ENCODE measurements around the gene TBR1.

The TBR1 gene

DNA sequence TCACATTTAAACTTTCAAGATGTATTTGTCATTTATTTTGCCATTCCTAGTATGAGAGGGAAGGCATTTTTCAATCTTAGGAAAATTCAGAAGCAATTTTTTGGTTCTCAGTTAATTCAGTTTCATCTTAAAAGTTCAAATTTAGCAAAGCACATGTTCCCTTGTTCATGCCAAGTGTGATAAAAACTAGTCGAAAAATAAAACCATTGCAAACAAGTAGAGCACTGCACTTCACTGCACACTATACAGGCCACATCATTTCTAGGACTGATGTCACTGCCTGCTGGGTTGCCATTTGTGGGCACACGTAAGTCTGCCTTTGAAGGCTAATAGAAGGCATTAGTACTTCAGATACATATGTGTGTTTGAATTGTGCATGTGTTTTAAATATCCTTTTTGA is 14.3 kb downstream of the TBR1 start:
- no peak for DNase-seq

DNA sequence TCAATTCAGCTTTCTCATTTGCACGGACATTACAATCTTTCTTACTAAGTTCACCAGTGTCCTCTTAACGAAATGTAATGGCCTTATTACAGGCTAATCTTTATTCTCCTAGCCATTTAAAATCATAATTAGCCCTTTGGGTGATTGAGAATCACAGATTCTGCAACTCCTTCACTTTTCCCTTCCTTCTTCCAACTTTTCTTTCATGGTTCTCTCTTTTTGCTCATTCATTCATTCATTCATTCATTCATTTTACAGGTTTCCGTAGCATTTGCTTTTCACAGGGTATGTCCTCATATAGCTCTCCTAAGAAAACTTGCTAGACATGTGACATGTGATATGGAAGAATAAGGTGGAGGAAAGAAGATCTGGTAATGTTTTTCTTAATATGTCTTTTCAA is 16.0 kb downstream of the TBR1 start:
- no peak for DNase-seq

DNA sequence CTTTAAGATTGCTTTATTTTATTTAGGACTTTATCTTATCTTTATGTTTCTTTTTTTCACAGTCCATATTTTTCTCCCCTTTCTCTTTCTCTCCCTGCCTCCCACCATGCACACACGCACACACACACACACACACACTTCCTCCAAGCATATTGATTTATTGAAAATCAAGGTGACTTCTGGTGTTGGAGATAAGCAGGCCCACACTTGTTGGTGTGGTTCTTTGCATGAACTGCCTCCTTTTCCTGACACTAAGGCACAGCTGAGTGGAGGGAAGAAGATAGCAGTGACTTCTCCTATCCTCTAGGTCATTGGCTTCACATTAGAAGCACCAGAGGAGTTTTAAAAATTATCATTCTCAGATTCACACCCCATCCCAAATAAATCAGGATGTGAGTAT is 18.0 kb downstream of the TBR1 start:
- DNase-seq: no peak

DNA sequence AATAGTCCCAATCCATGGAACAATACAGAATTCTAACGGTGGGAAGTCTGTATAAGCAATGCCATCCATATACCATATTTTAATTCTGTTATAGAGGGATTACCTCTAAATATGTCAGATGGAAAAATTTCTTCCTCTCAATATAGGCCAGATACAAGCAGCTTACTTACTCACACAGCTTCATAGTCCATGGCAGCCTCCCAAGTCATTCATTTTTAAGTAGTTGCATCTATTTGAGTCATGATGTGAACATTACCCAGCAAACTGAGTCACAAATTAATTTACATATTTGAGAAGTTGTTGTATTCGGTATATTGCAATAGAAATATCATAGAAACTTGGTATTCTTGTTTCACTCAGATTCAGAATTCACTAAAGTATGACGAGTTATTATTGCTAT is 20.3 kb downstream of the TBR1 start:
- DNase-seq: no peak

DNA sequence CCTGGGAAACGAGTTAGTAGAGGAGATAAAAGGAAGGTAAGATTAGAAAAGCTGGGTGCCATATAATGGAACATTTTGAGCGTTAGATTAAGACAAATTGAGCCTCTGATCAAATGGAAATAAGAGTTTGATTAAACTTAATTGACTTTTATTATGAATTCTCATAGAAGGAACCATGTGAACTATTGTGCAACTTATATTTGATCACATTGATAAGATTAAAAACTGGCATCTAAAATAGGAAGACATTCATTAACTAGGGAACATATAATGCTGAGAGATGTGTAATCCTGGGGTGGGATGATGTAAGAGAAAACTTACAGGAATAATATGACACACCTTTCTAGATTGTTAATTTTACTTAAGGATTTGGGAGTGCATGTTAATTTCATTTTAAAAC is 22.5 kb downstream of the TBR1 start:
- no peak for DNase-seq

DNA sequence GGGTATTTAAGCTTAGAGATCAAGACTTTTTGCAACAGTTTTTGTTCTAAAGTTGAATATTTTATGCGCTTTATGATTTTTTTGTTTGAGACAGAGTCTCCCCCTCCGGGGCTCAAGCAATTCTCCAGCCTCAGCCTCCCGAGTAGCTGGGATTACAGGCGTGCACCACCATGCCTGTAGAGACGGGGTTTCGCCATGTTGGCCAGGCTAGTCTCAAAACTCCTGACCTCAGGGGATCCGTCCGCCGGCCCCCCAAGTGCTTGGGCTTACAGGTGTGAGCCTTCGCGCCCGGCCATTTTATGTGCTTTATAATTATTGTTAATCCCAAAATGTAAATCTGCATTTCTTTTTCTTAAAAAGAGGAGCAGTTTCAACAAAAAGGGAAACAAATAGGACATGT is 29.0 kb downstream of the TBR1 start:
- no peak for DNase-seq

DNA sequence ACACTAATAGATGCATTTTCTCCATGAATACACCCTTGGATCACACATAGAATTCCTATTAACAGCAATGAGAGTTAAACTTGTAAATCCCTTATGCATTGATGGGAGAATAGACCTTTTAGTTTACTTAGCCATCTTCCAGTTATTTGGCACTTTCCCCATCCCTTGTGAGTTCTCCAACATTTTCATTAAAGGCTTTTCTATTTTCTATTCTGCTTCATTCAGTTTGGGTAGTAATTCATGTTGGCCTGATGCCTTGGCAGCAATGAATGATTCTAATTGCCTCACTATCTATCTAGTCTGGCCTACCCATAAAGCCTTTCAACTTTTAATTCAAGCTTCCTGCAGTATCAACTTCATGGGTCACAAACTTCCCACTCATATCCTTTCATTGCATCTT is 32.3 kb downstream of the TBR1 start:
- no peak for DNase-seq

DNA sequence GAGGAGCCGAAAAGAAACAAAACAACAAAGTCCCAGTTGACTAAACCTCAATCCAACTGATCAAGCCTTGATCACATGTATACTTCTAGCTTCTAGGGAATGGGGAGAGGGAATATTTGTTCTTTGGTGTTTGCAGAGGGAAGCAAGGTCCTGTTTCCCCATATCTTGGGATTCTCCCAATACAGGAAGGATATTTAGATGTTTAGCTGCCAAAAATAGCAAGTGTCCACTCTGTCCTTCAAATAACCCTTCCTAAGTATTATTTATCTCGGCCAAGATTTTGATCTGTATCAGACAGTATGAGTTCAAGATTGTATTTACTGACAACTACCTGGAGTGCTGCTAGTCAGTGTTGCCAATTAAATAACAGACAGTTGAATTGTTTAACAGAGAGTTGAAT is 55.5 kb downstream of the TBR1 start:
- no peak for DNase-seq

DNA sequence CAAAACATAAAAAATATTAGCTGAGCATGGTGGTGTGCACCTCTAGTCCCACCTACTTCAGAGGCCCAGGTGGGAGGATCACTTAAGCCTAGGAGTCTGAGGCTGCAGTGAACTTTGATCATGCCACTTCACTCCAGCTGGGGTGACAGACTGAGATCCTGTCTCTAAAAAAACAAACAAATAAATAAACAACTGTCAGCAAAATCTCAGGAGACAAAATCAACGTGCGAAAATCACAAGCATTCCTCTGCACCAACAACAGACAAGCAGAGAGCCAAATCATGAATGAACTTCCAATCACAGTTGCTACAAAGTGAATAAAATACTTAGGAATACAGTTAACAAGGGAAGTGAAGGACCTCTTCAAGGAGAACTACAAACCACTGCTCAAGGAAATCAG is 58.8 kb downstream of the TBR1 start:
- DNase-seq: no peak
